Measurements from ENCODE around the gene GATB. TPM values are rescaled to one million over a fixed set of nuclear protein-coding genes. Genes with fewer than 3 reads are reported as not detected.

GATB gene
- total RNA-seq, 1 donor from 2014 or later = 17.9 TPM

- Mint-ChIP-seq H3K27ac (no peak overlapping the region), H3K4me1 (peaks cover 6% of the 10 kb centered on the region), H3K9me3 (no peaks in the 10 kb centered on the region), H3K27me3 (ENCODE audit: insufficient read depth, low read depth) (no peaks in the 10 kb centered on the region), H3K36me3 (no peaks in the 10 kb centered on the region), H3K4me3 (no peak overlapping the region)
- no peak overlapping the region for H2AFZ ChIP-seq (replicated peaks)
- no peak overlapping the region for H3K4me3 ChIP-seq
- no peaks in the 10 kb centered on the region for H3F3A ChIP-seq (ENCODE audit: low read depth)
- no peak overlapping the region for H3K9ac ChIP-seq
- no peaks in the 10 kb centered on the region for H3K36me3 ChIP-seq
- H3K27ac ChIP-seq = no peak overlapping the region
- no peak overlapping the region for H3K4me2 ChIP-seq
- no peaks in the 10 kb centered on the region for H3K9me3 ChIP-seq (ENCODE audit: low read depth)
- H3K27me3 ChIP-seq = no peaks in the 10 kb centered on the region
- H3K4me1 ChIP-seq = peaks cover 24% of the 10 kb centered on the region
- TF ChIP-seq EZH2phosphoT487 (IDR thresholded peaks at IDR 0.05) (no peak), EZH2 (IDR thresholded peaks at IDR 0.05) (no peak), CTCF (IDR thresholded peaks at IDR 0.05) (no peak)
- no peaks in the 10 kb centered on the region for H4K20me1 ChIP-seq (ENCODE audit: low read depth)
- DNase-seq (ENCODE audit: low spot score) = no peak
- no peaks in the 10 kb centered on the region for H3K79me2 ChIP-seq (ENCODE audit: low read depth)
Measured at GRCh38 chr4:151624626-151625565, 135.9 kb downstream of the GATB start.
